Endothelial cell (in vitro differentiated cells): ENCODE measurements around the gene HOXA10. TPM values are rescaled to one million over a fixed set of nuclear protein-coding genes. Genes with fewer than 3 reads are reported as not detected.

Source experiments
- DNase-seq: peaks from one replicate; pipeline ENCODE4 v3.0.0; 2021; ENCODE audit warnings: low spot score
- H3K27ac Mint-ChIP-seq: one replicate; pipeline ENCODE4 v1.8.0; 2021; ENCODE audit warnings: mixed read lengths, inconsistent platforms; ENCODE audit not compliant: unreplicated experiment
- H3K27me3 Mint-ChIP-seq: one replicate; pipeline ENCODE4 v1.8.0; 2021; ENCODE audit warnings: mild to moderate bottlenecking, moderate library complexity, mixed read lengths, inconsistent platforms; ENCODE audit not compliant: unreplicated experiment
- H3K36me3 Mint-ChIP-seq: one replicate; pipeline ENCODE4 v1.8.0; 2021; ENCODE audit warnings: mild to moderate bottlenecking, low read depth, mixed read lengths, inconsistent platforms; ENCODE audit not compliant: unreplicated experiment
- H3K4me1 Mint-ChIP-seq: one replicate; pipeline ENCODE4 v1.8.0; 2021; ENCODE audit warnings: mild to moderate bottlenecking, mixed read lengths, inconsistent platforms; ENCODE audit not compliant: unreplicated experiment
- H3K4me3 Mint-ChIP-seq: one replicate; pipeline ENCODE4 v1.8.0; 2021; ENCODE audit warnings: mild to moderate bottlenecking, mixed read lengths, inconsistent platforms; ENCODE audit not compliant: unreplicated experiment
- H3K9me3 Mint-ChIP-seq: one replicate; pipeline ENCODE4 v1.8.0; 2021; ENCODE audit warnings: mixed read lengths, inconsistent platforms; ENCODE audit not compliant: unreplicated experiment
- total RNA-seq: library from RNA; stranded (reverse); fragmentation: NEBNext Ultra II Directional; extraction: Animal tissue kit (Norgen Biotek cat#: 25700); gene quantifications from one replicate; pipeline ENCODE4 v1.2.1, GENCODE V29; 2021; ENCODE audit not compliant: unreplicated experiment
- TF ChIP-seq, protein P1 (sequence below): fragments of 200-600 bp; sonication (generic); IDR thresholded peaks from one replicate; pipeline ENCODE4 v1.5.0; 2021; ENCODE audit warnings: antibody characterized with exemption; ENCODE audit not compliant: unreplicated experiment

HOXA10 gene
- total RNA-seq, 1 donor from 2014 or later: not detected

DNA sequence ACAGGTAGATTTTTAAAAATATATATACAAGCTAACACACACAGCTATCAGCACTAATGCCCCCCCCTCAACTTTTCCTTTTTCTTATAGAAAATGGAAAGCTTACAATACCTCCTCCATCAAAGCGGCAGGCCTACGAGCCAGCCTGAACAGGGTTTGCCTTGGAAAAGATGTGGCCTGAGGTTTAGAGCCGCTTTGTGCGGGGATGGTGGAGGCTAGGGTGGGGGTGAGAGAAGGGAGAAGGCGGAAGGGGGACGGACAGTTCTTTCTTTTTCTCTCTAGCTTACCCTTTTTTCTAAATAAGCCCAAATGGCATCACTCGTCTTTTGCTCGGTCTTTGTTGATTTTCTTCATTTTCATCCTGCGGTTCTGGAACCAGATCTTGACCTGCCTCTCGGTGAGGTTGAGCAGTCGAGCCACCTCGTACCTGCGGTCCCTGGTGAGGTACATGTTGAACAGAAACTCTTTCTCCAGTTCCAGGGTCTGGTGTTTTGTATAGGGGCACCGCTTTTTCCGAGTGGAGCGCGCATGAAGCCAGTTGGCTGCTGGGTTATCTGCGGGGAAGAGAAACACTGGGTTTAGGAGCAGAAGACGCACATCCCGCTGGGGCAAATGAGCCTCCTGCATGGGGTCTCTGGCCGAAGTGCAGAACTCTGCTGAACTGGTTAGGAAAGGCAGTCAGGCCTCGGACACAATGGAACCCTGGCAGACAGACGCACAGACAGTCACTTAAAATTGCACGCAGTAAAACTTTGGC lies 10.7 kb downstream of the HOXA10 start:
- peaks cover 26% of the 10 kb centered on the region for H3K4me1 Mint-ChIP-seq
- H3K9me3 Mint-ChIP-seq: no peaks in the 10 kb centered on the region
- H3K36me3 Mint-ChIP-seq: peaks cover 4% of the 10 kb centered on the region
- H3K27me3 Mint-ChIP-seq: peaks cover 34% of the 10 kb centered on the region
- TF ChIP-seq, protein P1, sequence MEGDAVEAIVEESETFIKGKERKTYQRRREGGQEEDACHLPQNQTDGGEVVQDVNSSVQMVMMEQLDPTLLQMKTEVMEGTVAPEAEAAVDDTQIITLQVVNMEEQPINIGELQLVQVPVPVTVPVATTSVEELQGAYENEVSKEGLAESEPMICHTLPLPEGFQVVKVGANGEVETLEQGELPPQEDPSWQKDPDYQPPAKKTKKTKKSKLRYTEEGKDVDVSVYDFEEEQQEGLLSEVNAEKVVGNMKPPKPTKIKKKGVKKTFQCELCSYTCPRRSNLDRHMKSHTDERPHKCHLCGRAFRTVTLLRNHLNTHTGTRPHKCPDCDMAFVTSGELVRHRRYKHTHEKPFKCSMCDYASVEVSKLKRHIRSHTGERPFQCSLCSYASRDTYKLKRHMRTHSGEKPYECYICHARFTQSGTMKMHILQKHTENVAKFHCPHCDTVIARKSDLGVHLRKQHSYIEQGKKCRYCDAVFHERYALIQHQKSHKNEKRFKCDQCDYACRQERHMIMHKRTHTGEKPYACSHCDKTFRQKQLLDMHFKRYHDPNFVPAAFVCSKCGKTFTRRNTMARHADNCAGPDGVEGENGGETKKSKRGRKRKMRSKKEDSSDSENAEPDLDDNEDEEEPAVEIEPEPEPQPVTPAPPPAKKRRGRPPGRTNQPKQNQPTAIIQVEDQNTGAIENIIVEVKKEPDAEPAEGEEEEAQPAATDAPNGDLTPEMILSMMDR: no peak
- no peak overlapping the region for H3K4me3 Mint-ChIP-seq
- DNase-seq: no peak
- no peak overlapping the region for H3K27ac Mint-ChIP-seq

GRCh38 chr7:27162561-27163287 lies 11.4 kb downstream of the HOXA10 start:
- TF ChIP-seq, protein P1: no peak
- H3K4me1 Mint-ChIP-seq: peaks cover 19% of the 10 kb centered on the region
- H3K27me3 Mint-ChIP-seq: peaks cover 33% of the 10 kb centered on the region
- H3K9me3 Mint-ChIP-seq: no peaks in the 10 kb centered on the region
- DNase-seq: no peak
- peaks cover 4% of the 10 kb centered on the region for H3K36me3 Mint-ChIP-seq
- no peak overlapping the region for H3K4me3 Mint-ChIP-seq
- no peak overlapping the region for H3K27ac Mint-ChIP-seq

GRCh38 chr7:27161721-27162560 lies 12.2 kb downstream of the HOXA10 start:
- no peak for DNase-seq
- H3K9me3 Mint-ChIP-seq: no peaks in the 10 kb centered on the region
- H3K4me1 Mint-ChIP-seq: peaks cover 13% of the 10 kb centered on the region
- peaks cover 35% of the 10 kb centered on the region for H3K27me3 Mint-ChIP-seq
- TF ChIP-seq, protein P1: no peak
- H3K36me3 Mint-ChIP-seq: peaks cover 4% of the 10 kb centered on the region
- no peak overlapping the region for H3K27ac Mint-ChIP-seq
- no peak overlapping the region for H3K4me3 Mint-ChIP-seq

GRCh38 chr7:27161214-27161720 lies 12.9 kb downstream of the HOXA10 start:
- no peak for DNase-seq
- Mint-ChIP-seq H3K36me3 (peaks cover 6% of the 10 kb centered on the region), H3K4me1 (peaks cover 14% of the 10 kb centered on the region), H3K27ac (no peak overlapping the region), H3K9me3 (no peaks in the 10 kb centered on the region), H3K27me3 (peaks cover 36% of the 10 kb centered on the region), H3K4me3 (no peak overlapping the region)
- TF ChIP-seq, protein P1: peak; percentile 54
